Pancreas (tissue), 10 donors: ENCODE results near the gene CDK13. TPM values are rescaled to one million over a fixed set of nuclear protein-coding genes. Genes with fewer than 3 reads are reported as not detected.

Experiments used
- ATAC-seq, 4 donors: fragments of 200-7000 bp; cut with Tn5 transposase; one replicate each; pipeline versions ENCODE4 v1.8.0 to v1.9.1; 2020; ENCODE audit warnings: mild to moderate bottlenecking in 4 of 4, moderate library complexity in 4 of 4
- DNase-seq, 6 donors: peaks; one replicate each; pipeline ENCODE4 v3.0.0-alpha.2; 2020
- FAIRE-seq: peaks from 2 replicates; lab custom pipeline; 2012; peaks lifted over from hg19 to GRCh38; lab: Jason Lieb, UNC
- H3K27ac ChIP-seq, 4 donors: fragments of 200-600 bp; sonication (generic); 1 replicate in 3 of 4; 2 replicates in 1 of 4; pipeline versions ENCODE4 v1.5.0 to v1.8.0; 2020
- H3K27me3 ChIP-seq, 4 donors: fragments of 200-600 bp; one replicate each; pipeline ENCODE4 v1.8.0; 2021
- H3K36me3 ChIP-seq, 3 donors: fragments of 200-600 bp; sonication (generic) in 1 of 3; one replicate each; pipeline versions ENCODE4 v1.5.0 to v1.8.0; 2020 to 2021
- H3K4me1 ChIP-seq, 3 donors: fragments of 200-600 bp; one replicate each; pipeline ENCODE4 v1.8.0; 2021
- H3K4me3 ChIP-seq, 4 donors: fragments of 200-600 bp; sonication (generic) in 2 of 4; one replicate each; pipeline versions ENCODE4 v1.5.0 to v1.8.0; 2020 to 2021
- H3K9me3 ChIP-seq, 4 donors: fragments of 200-600 bp; one replicate each; pipeline ENCODE4 v1.8.0; 2021
- CTCF ChIP-seq, 4 donors: fragments of 200-600 bp; sonication (generic) in 3 of 4; IDR thresholded peaks; one replicate each; pipeline versions ENCODE4 v1.5.0 to v1.8.0; 2021; ENCODE audit warnings: antibody characterized with exemption in 4 of 4
- WGBS, 2 donors: extraction: QIAGEN DNeasy Blood & Tissue Kit; methylation state at CpG; one replicate each; pipeline ENCODE4 v1.1.7; 2013; 5-methylcytosine and 5-hydroxymethylcytosine counted together
- intact Hi-C, 3 donors: fragments of 100-400 bp; cut with DNase I; formaldehyde crosslinking; loops; one replicate each; pipeline versions ENCODE4 v1.11.1 to v1.14.2; 2022
- polyA plus RNA-seq, 2 donors: library from polyadenylated mRNA; stranded (reverse); fragments of 200-250 nt; gene quantifications; one replicate each; pipeline ENCODE4 v1.2.3, GENCODE V29; 2013
- total RNA-seq, 6 donors: library from RNA; stranded (reverse); fragmentation: NEBNext Ultra II Directional in 4 of 6; extraction: Animal tissue kit (Norgen Biotek cat#: 25700) in 4 of 6; gene quantifications; one replicate each; pipeline versions ENCODE4 v1.2.1 to v1.2.4, GENCODE V29; 2021 to 2023
- donor health status: healthy with polysubstance abuse.
- donor health status: DM: no; HTN: no; CAD: no; lungs with moderate emphysema.
- donor health status: DM: no; HTN: no; CAD: no.
- donor health status: control.
- donor health status: control.
- donor health status: Bipolar disorder and iron deficiency.
- donor health status: DM: yes; HTN: yes; CAD: no.
- donor health status: DM: no; HTN: no; CAD: no.
- donor health status: DM: no; HTN: no; CAD: no.
- donor health status: DM: yes; HTN: yes; CAD: no.

Gene CDK13
- total and polyA plus RNA-seq, 8 donors: 13.2 to 34.7 (median 22.0) TPM

- ATAC-seq (no peak), DNase-seq (no peak), FAIRE-seq (no peak)
- no peaks in the 10 kb centered on the region for H3K9me3 ChIP-seq
- no peaks in the 10 kb centered on the region for H3K27me3 ChIP-seq
- H3K36me3 ChIP-seq: no peaks in the 10 kb centered on the region
- H3K4me3 ChIP-seq: no peak overlapping the region
- no peak overlapping the region for H3K27ac ChIP-seq
- intact Hi-C loops: no loop called here
- H3K4me1 ChIP-seq: no peaks in the 10 kb centered on the region
- WGBS, 2 donors: 92 to 100% methylated on average over 2 of the region's 2 CpGs
- no peak for TF ChIP-seq CTCF (IDR thresholded peaks at IDR 0.05)
These were observed 198.6 kb downstream of the CDK13 start for GRCh38 chr7:40148671-40149070.

Other genes with a start within 250 kb of the CDK13 start
- 10 to 100 TPM in 5 of 6 donors, 1 to 10 TPM in 1; 9.3 to 19.2 (median 14.4) TPM for gene MPLKIP, start 184.4 kb downstream of the CDK13 start, total RNA-seq
- 10 to 100 TPM; 19.5 to 21.7 TPM for gene MPLKIP, start 184.4 kb downstream of the CDK13 start, polyA plus RNA-seq
- gene SUGCT, start 184.7 kb downstream of the CDK13 start, total RNA-seq: 1 to 10 TPM in 5 of 6 donors, under 1 TPM in 1; 0.73 to 1.9 (median 1.4) TPM
- 1 to 10 TPM in 1 of 2 donors, under 1 TPM in 1; 0.92 to 1.2 TPM for gene SUGCT, start 184.7 kb downstream of the CDK13 start, polyA plus RNA-seq